NT2/D1 (cell line): ENCODE results near the gene INPP4B.

ENCODE experiments used
- DNase-seq: peaks from one replicate; pipeline ENCODE4 v3.0.0-alpha.2; 2011; ENCODE audit warnings: low read depth, low spot score
- H3K27me3 ChIP-seq: 2 replicates; pipeline ENCODE4 v1.6.0; 2011; ENCODE audit warnings: mild to moderate bottlenecking; ENCODE audit not compliant: insufficient read length, insufficient read depth
- H3K36me3 ChIP-seq: 2 replicates; pipeline ENCODE4 v1.6.1; 2011; ENCODE audit warnings: mild to moderate bottlenecking, low read length, mixed read lengths; ENCODE audit not compliant: insufficient read depth, insufficient read length
- H3K4me1 ChIP-seq: 2 replicates; pipeline ENCODE4 v1.5.1; 2011; ENCODE audit not compliant: insufficient read depth, insufficient read length
- H3K4me3 ChIP-seq: 2 replicates; pipeline ENCODE4 v1.5.1; 2011; ENCODE audit warnings: low read depth; ENCODE audit not compliant: insufficient read length
- H3K9ac ChIP-seq: 2 replicates; pipeline ENCODE4 v1.6.0; 2011; ENCODE audit warnings: low read depth; ENCODE audit not compliant: insufficient read length
- H3K9me3 ChIP-seq: 2 replicates; pipeline ENCODE4 v1.5.1; 2011; ENCODE audit warnings: mild to moderate bottlenecking, low read length; ENCODE audit not compliant: insufficient read depth
- SUZ12 ChIP-seq: IDR thresholded peaks from 2 replicates; pipeline ENCODE4 v1.6.1; 2011; ENCODE audit not compliant: insufficient read length, insufficient read depth; ENCODE audit errors: extremely low read depth
- YY1 ChIP-seq: IDR thresholded peaks from 2 replicates; pipeline ENCODE4 v1.6.1; 2011; ENCODE audit not compliant: insufficient read length, insufficient read depth
- ZNF274 ChIP-seq: IDR thresholded peaks from 2 replicates; pipeline ENCODE4 v1.6.1; 2011; ENCODE audit warnings: mild to moderate bottlenecking, low read depth, low read length

INPP4B gene

DNA sequence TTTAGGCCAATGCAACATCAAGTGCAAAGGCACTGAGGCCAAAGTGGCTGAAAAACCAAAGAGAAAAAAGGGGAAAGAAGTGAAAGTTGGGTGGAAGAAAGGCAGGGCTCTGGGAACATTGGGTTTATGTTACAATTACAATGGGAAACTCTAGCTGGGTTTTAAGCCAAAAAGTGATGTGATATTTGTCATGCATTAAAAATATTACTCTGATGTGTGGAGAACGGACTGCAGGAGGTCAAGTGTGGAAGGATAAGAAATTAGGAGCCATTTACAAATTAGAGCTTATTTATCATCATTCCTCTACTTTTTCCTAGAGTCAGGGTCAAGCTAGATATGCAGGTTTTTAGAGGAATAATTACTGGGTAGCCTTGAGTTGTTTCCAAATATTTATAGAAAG lies 516.8 kb downstream of the INPP4B start:
- Histone ChIP-seq H3K4me3 (no peak overlapping the region), H3K27me3 (no peaks in the 10 kb centered on the region), H3K9ac (no peak overlapping the region), H3K4me1 (no peaks in the 10 kb centered on the region), H3K9me3 (no peaks in the 10 kb centered on the region), H3K36me3 (no peaks in the 10 kb centered on the region)
- TF ChIP-seq ZNF274, result no peak
- TF ChIP-seq SUZ12, result no peak
- TF ChIP-seq YY1, result no peak
- DNase-seq, result no peak

- Histone ChIP-seq H3K9ac (no peak overlapping the region), H3K36me3 (no peaks in the 10 kb centered on the region), H3K27me3 (no peaks in the 10 kb centered on the region), H3K4me1 (no peaks in the 10 kb centered on the region), H3K4me3 (no peak overlapping the region), H3K9me3 (no peaks in the 10 kb centered on the region)
- no peak for DNase-seq
- no peak for TF ChIP-seq SUZ12
- no peak for TF ChIP-seq ZNF274
- TF ChIP-seq YY1, result no peak
These were observed 519.9 kb downstream of the INPP4B start for GRCh38 chr4:142326181-142326580.

- Histone ChIP-seq H3K9me3 (no peaks in the 10 kb centered on the region), H3K4me3 (no peak overlapping the region), H3K9ac (no peak overlapping the region), H3K36me3 (no peaks in the 10 kb centered on the region), H3K4me1 (no peaks in the 10 kb centered on the region), H3K27me3 (no peaks in the 10 kb centered on the region)
- TF ChIP-seq SUZ12 (no peak), ZNF274 (no peak), YY1 (no peak)
- no peak for DNase-seq
These were observed 521.5 kb downstream of the INPP4B start for GRCh38 chr4:142324572-142324971.

DNA sequence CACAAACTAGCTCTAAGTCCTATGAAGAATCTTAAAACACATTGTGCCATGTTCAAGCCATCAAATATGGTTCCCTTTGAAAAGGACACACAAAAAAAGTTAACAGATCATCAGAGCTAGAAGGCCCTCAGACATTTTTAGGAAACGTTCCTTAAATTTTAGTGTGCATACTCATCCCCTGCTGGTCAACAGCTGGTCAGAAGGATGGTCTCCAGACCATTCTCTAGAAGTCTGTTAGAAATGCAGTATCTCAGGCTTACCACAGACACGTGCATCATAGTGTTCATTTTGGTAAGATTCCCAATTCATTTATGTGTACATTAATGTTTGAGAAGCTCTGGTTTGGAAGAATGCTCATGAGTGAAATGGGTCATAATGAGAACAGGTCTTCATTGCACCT lies 523.1 kb downstream of the INPP4B start:
- no peaks in the 10 kb centered on the region for H3K9me3 ChIP-seq
- TF ChIP-seq SUZ12 (no peak), YY1 (no peak), ZNF274 (no peak)
- no peak for DNase-seq
- H3K27me3 ChIP-seq, result no peaks in the 10 kb centered on the region
- no peaks in the 10 kb centered on the region for H3K4me1 ChIP-seq
- H3K4me3 ChIP-seq, result no peak overlapping the region
- no peaks in the 10 kb centered on the region for H3K36me3 ChIP-seq
- H3K9ac ChIP-seq, result no peak overlapping the region

GRCh38 chr4:142318280-142318679 lies 527.8 kb downstream of the INPP4B start:
- Histone ChIP-seq H3K9me3 (no peaks in the 10 kb centered on the region), H3K9ac (no peak overlapping the region), H3K4me1 (no peaks in the 10 kb centered on the region), H3K36me3 (no peaks in the 10 kb centered on the region), H3K27me3 (no peaks in the 10 kb centered on the region), H3K4me3 (no peak overlapping the region)
- TF ChIP-seq SUZ12 (no peak), ZNF274 (no peak), YY1 (no peak)
- no peak for DNase-seq

GRCh38 chr4:142316913-142317312 lies 529.2 kb downstream of the INPP4B start:
- Histone ChIP-seq H3K27me3 (no peaks in the 10 kb centered on the region), H3K9ac (no peak overlapping the region), H3K36me3 (no peaks in the 10 kb centered on the region), H3K9me3 (no peaks in the 10 kb centered on the region), H3K4me3 (no peak overlapping the region), H3K4me1 (no peaks in the 10 kb centered on the region)
- DNase-seq, result no peak
- TF ChIP-seq ZNF274, result no peak

DNA sequence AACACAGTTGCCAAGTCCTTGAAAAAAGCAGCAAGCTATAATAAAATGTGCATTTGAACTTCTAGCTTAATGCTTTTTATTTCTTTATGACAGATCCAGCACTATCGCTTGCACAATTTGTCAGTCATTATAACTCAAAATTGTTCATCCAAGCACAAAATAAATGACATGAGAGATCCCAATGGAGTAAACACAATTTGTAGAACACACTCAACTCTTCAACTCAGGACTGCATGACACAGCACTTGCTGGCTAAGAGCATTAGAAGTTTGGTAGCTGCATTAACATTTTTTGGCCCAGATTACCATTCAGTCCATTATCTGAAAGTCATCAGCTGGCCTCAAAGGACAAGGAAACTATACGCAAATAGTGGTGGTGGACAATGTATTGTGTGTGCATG lies 530.1 kb downstream of the INPP4B start:
- Histone ChIP-seq H3K36me3 (no peaks in the 10 kb centered on the region), H3K4me3 (no peak overlapping the region), H3K9ac (no peak overlapping the region), H3K4me1 (no peaks in the 10 kb centered on the region), H3K9me3 (no peaks in the 10 kb centered on the region), H3K27me3 (no peaks in the 10 kb centered on the region)
- no peak for DNase-seq
- TF ChIP-seq SUZ12 (no peak), YY1 (no peak), ZNF274 (no peak)

GRCh38 chr4:142314686-142315085 lies 531.4 kb downstream of the INPP4B start:
- Histone ChIP-seq H3K27me3 (no peaks in the 10 kb centered on the region), H3K36me3 (no peaks in the 10 kb centered on the region), H3K4me1 (no peaks in the 10 kb centered on the region), H3K4me3 (no peak overlapping the region), H3K9me3 (no peaks in the 10 kb centered on the region), H3K9ac (no peak overlapping the region)
- no peak for DNase-seq
- no peak for TF ChIP-seq SUZ12
- no peak for TF ChIP-seq YY1
- no peak for TF ChIP-seq ZNF274
